Measurements from ENCODE around the gene PDE4D. TPM values are rescaled to one million over a fixed set of nuclear protein-coding genes. Genes with fewer than 3 reads are reported as not detected.
A peak's percentile ranks its signal among the peaks of the same experiment; 100 is the strongest.
"Not testable (repeated sequence)": the region's sequence is repeated elsewhere in the genome, so short reads cannot be mapped to it uniquely, and the experiment has no call there.

PDE4D gene
- total RNA-seq, 2 experiments from 2014 or later, result 0.50 to 0.51 TPM

- POLR2A ChIA-PET, result interaction anchor here (0.5 to 1.0 kb wide), 2 partner anchors 31 to 36 kb away, joined by 3 to 5 read pairs; no protein-coding TSS in a partner anchor
- no peaks in the 10 kb centered on the region for H3K36me3 ChIP-seq (ENCODE audit: insufficient read depth, low read length)
- CTCF ChIA-PET (ENCODE audit: unreplicated experiment), result no interaction called here
- no peak overlapping the region for H3K27ac ChIP-seq (ENCODE audit: low read depth, low read length, poor library complexity, severe bottlenecking)
- H3K9me2 ChIP-seq (ENCODE audit: insufficient read depth, low read length), result no peaks in the 10 kb centered on the region
- no peak for DNase-seq (ENCODE audit: low spot score)
- intact Hi-C loops (cut with micrococcal nuclease; ENCODE audit: unreplicated experiment), result no loop called here
- no peaks in the 10 kb centered on the region for H3K79me2 ChIP-seq (ENCODE audit: insufficient read depth, low read depth, low read length)
- no peak overlapping the region for H3K4me2 ChIP-seq (ENCODE audit: low read length)
- H3K9me3 ChIP-seq (ENCODE audit: low read length), result no peaks in the 10 kb centered on the region
- H3K4me1 ChIP-seq (ENCODE audit: insufficient read depth, low read length, poor library complexity, severe bottlenecking), result no peaks in the 10 kb centered on the region
- H4K20me1 ChIP-seq (ENCODE audit: insufficient read depth, low read length), result no peaks in the 10 kb centered on the region
- no peak overlapping the region for H2AFZ ChIP-seq (ENCODE audit: low read length)
- no TSS peak for BruUV-seq (replicated peaks)
- TF ChIP-seq EZH2phosphoT487 (IDR thresholded peaks at IDR 0.05; ENCODE audit: borderline replicate concordance, low read depth, low read length), result no peak
- TF ChIP-seq, protein P1, sequence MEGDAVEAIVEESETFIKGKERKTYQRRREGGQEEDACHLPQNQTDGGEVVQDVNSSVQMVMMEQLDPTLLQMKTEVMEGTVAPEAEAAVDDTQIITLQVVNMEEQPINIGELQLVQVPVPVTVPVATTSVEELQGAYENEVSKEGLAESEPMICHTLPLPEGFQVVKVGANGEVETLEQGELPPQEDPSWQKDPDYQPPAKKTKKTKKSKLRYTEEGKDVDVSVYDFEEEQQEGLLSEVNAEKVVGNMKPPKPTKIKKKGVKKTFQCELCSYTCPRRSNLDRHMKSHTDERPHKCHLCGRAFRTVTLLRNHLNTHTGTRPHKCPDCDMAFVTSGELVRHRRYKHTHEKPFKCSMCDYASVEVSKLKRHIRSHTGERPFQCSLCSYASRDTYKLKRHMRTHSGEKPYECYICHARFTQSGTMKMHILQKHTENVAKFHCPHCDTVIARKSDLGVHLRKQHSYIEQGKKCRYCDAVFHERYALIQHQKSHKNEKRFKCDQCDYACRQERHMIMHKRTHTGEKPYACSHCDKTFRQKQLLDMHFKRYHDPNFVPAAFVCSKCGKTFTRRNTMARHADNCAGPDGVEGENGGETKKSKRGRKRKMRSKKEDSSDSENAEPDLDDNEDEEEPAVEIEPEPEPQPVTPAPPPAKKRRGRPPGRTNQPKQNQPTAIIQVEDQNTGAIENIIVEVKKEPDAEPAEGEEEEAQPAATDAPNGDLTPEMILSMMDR (conservative IDR thresholded peaks at IDR 0.05; ENCODE audit: low read length), result no peak
- no peak overlapping the region for H3K4me3 ChIP-seq (ENCODE audit: low read depth, low read length, poor library complexity, severe bottlenecking)
Measured at GRCh38 chr5:59387127-59387526, 506.4 kb downstream of the PDE4D start.

- Histone ChIP-seq H2AFZ (ENCODE audit: low read length) (no peak overlapping the region), H4K20me1 (ENCODE audit: insufficient read depth, low read length) (no peaks in the 10 kb centered on the region), H3K4me1 (ENCODE audit: insufficient read depth, low read length, poor library complexity, severe bottlenecking) (no peaks in the 10 kb centered on the region), H3K9me3 (ENCODE audit: low read length) (no peaks in the 10 kb centered on the region), H3K27ac (ENCODE audit: low read depth, low read length, poor library complexity, severe bottlenecking) (no peak overlapping the region), H3K36me3 (ENCODE audit: insufficient read depth, low read length) (no peaks in the 10 kb centered on the region), H3K4me2 (ENCODE audit: low read length) (no peak overlapping the region), H3K79me2 (ENCODE audit: insufficient read depth, low read depth, low read length) (no peaks in the 10 kb centered on the region), H3K9me2 (ENCODE audit: insufficient read depth, low read length) (no peaks in the 10 kb centered on the region), H3K4me3 (ENCODE audit: low read depth, low read length, poor library complexity, severe bottlenecking) (no peak overlapping the region)
- intact Hi-C loops (cut with micrococcal nuclease; ENCODE audit: unreplicated experiment), result no loop called here
- CTCF ChIA-PET (ENCODE audit: unreplicated experiment), result no interaction called here
- BruUV-seq (replicated peaks), result no TSS peak
- no peak for TF ChIP-seq EZH2phosphoT487 (IDR thresholded peaks at IDR 0.05; ENCODE audit: borderline replicate concordance, low read depth, low read length)
- TF ChIP-seq, protein P1 (conservative IDR thresholded peaks at IDR 0.05; ENCODE audit: low read length), result no peak
- DNase-seq (ENCODE audit: low spot score), result no peak
- POLR2A ChIA-PET, result no interaction called here
Measured at GRCh38 chr5:59385700-59386099, 507.8 kb downstream of the PDE4D start.

DNA sequence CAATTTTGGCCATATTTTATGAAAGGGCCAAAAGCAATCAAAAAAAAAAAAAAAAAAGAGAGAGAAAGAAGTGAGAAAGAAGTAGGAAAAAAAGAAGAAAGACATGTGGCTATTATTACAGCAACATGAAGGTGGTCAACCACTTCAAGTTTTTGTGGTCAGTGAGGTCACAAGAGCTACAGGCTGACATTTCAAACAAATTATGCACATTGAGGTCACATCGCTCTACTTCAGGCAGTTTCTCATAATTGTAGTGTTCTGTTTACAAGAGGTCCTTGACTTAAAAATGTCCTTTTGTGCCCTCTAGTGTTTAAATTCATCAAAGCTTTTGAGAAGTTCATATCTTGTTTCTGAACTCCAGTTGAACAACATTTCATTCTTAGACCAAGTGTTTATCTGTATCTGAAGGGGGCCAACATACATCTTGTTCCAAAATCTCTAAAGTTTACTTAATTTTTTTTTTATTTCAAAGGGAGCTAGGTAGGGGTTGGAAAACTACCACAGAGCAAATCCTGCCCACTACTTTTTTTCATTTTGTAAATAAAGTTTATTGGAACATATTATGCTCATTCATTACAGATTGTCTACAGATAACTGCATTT is 513.1 kb downstream of the PDE4D start:
- H3K27ac ChIP-seq (ENCODE audit: low read depth, low read length, poor library complexity, severe bottlenecking), result no peak overlapping the region
- CTCF ChIA-PET (ENCODE audit: unreplicated experiment), result no interaction called here
- H2AFZ ChIP-seq (ENCODE audit: low read length), result no peak overlapping the region
- no peaks in the 10 kb centered on the region for H3K9me3 ChIP-seq (ENCODE audit: low read length)
- no peaks in the 10 kb centered on the region for H3K9me2 ChIP-seq (ENCODE audit: insufficient read depth, low read length)
- TF ChIP-seq EZH2phosphoT487 (IDR thresholded peaks at IDR 0.05; ENCODE audit: borderline replicate concordance, low read depth, low read length), result no peak
- TF ChIP-seq, protein P1 (conservative IDR thresholded peaks at IDR 0.05; ENCODE audit: low read length), result peak; percentile 74
- POLR2A ChIA-PET, result interaction anchor here (0.7 to 1.7 kb wide), 2 partner anchors 9 to 120 kb away, joined by 3 to 5 read pairs; no protein-coding TSS in a partner anchor
- H3K79me2 ChIP-seq (ENCODE audit: insufficient read depth, low read depth, low read length), result no peaks in the 10 kb centered on the region
- no peak overlapping the region for H3K4me2 ChIP-seq (ENCODE audit: low read length)
- H4K20me1 ChIP-seq (ENCODE audit: insufficient read depth, low read length), result no peaks in the 10 kb centered on the region
- H3K36me3 ChIP-seq (ENCODE audit: insufficient read depth, low read length), result no peaks in the 10 kb centered on the region
- no TSS peak for BruUV-seq (replicated peaks)
- intact Hi-C loops (cut with micrococcal nuclease; ENCODE audit: unreplicated experiment), result loop anchor here (1.0 kb wide), 1 partner anchor 192 kb away; no protein-coding TSS in a partner anchor
- DNase-seq (ENCODE audit: low spot score), result peak; percentile 56
- no peak overlapping the region for H3K4me3 ChIP-seq (ENCODE audit: low read depth, low read length, poor library complexity, severe bottlenecking)
- H3K4me1 ChIP-seq (ENCODE audit: insufficient read depth, low read length, poor library complexity, severe bottlenecking), result no peaks in the 10 kb centered on the region

- H3K27ac ChIP-seq (ENCODE audit: low read depth, low read length, poor library complexity, severe bottlenecking); H3K9me2 ChIP-seq (ENCODE audit: insufficient read depth, low read length); DNase-seq (ENCODE audit: low spot score); intact Hi-C loops (cut with micrococcal nuclease; ENCODE audit: unreplicated experiment); H3K4me3 ChIP-seq (ENCODE audit: low read depth, low read length, poor library complexity, severe bottlenecking); H3K4me1 ChIP-seq (ENCODE audit: insufficient read depth, low read length, poor library complexity, severe bottlenecking); BruUV-seq (replicated peaks); H2AFZ ChIP-seq (ENCODE audit: low read length); H4K20me1 ChIP-seq (ENCODE audit: insufficient read depth, low read length); CTCF ChIA-PET (ENCODE audit: unreplicated experiment); H3K36me3 ChIP-seq (ENCODE audit: insufficient read depth, low read length); H3K9me3 ChIP-seq (ENCODE audit: low read length); H3K79me2 ChIP-seq (ENCODE audit: insufficient read depth, low read depth, low read length); H3K4me2 ChIP-seq (ENCODE audit: low read length): not testable (repeated sequence)
- POLR2A ChIA-PET, result interaction anchor here (1.5 kb wide), 1 partner anchor 9 kb away, joined by 3 read pairs; no protein-coding TSS in a partner anchor
Measured at GRCh38 chr5:59374036-59374435, 519.5 kb downstream of the PDE4D start.
